Measurements from ENCODE around the gene FGF14. TPM values are rescaled to one million over a fixed set of nuclear protein-coding genes. Genes with fewer than 3 reads are reported as not detected.

FGF14 gene
- total and polyA plus RNA-seq, 3 donors from 2014 or later = 0.56 to 4.5 (median 1.7) TPM

DNA sequence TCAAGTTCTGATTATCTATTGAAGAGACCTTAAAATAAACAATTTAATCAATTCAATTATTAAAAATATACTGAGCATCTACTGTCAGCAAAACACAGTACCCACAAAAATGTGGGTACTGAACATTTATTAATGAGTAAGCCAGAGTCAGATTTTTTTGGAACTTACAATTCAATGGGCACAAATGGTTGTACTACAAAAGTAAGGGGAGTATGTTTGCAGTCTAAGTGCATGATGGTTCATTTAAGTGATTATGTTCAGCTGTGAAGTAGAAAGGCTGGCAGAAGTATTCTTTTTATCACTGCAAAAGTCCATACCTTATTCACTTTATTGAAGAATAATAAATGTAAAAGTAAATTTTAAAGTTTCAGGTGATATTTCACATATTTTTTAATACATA is 27.6 kb downstream of the FGF14 start:
- Histone ChIP-seq H3K4me3 (no peak overlapping the region), H3K9me3 (no peaks in the 10 kb centered on the region), H3K4me1 (no peaks in the 10 kb centered on the region), H3K36me3 (ENCODE audit: low read depth, missing control alignments) (no peaks in the 10 kb centered on the region), H3K27me3 (no peaks in the 10 kb centered on the region), H3K27ac (no peak overlapping the region)
- intact Hi-C loops (cut with DNase I; ENCODE audit: low total_unique reads) = no loop called here
- TF ChIP-seq POLR2A (IDR thresholded peaks at IDR 0.05) (no peak), CTCF (IDR thresholded peaks at IDR 0.05) (no peak)
- DNase-seq = no peak

GRCh38 chr13:102373221-102373620 is 28.6 kb downstream of the FGF14 start:
- Histone ChIP-seq H3K9me3 (no peaks in the 10 kb centered on the region), H3K4me1 (no peaks in the 10 kb centered on the region), H3K27me3 (no peaks in the 10 kb centered on the region), H3K27ac (no peak overlapping the region), H3K4me3 (no peak overlapping the region), H3K36me3 (ENCODE audit: low read depth, missing control alignments) (no peaks in the 10 kb centered on the region)
- no peak for TF ChIP-seq CTCF (IDR thresholded peaks at IDR 0.05)
- no peak for TF ChIP-seq POLR2A (IDR thresholded peaks at IDR 0.05)
- no peak for DNase-seq
- intact Hi-C loops (cut with DNase I; ENCODE audit: low total_unique reads) = no loop called here

DNA sequence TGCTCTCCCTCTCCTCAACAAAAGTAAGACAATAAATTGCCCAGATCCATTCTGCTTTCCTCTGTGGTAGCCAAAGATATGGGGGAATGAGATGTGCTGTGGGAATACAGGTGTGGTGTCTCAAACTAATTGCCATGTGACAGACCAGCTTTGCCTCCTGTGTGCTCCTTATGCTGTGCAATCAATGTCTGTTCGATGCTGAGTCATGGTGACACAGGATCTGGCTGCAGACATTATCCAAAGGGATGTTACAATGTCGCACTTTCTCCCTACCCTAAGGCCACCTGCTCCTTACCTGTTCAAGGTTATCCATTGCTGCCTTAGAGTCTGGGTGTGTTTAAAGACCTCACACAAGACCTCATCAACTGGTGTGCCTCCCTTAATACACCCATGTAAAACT is 32.5 kb downstream of the FGF14 start:
- H3K27me3 ChIP-seq = no peaks in the 10 kb centered on the region
- 69 to 77% methylated on average over 2 of the region's 2 CpGs for WGBS, 2 donors
- DNase-seq = no peak
- no peaks in the 10 kb centered on the region for H3K4me1 ChIP-seq
- no peak overlapping the region for H3K27ac ChIP-seq
- no peak overlapping the region for H3K4me3 ChIP-seq
- H3K36me3 ChIP-seq (ENCODE audit: low read depth, missing control alignments) = no peaks in the 10 kb centered on the region
- intact Hi-C loops (cut with DNase I; ENCODE audit: low total_unique reads) = no loop called here
- TF ChIP-seq CTCF (IDR thresholded peaks at IDR 0.05) (no peak), POLR2A (IDR thresholded peaks at IDR 0.05) (no peak)
- no peaks in the 10 kb centered on the region for H3K9me3 ChIP-seq

DNA sequence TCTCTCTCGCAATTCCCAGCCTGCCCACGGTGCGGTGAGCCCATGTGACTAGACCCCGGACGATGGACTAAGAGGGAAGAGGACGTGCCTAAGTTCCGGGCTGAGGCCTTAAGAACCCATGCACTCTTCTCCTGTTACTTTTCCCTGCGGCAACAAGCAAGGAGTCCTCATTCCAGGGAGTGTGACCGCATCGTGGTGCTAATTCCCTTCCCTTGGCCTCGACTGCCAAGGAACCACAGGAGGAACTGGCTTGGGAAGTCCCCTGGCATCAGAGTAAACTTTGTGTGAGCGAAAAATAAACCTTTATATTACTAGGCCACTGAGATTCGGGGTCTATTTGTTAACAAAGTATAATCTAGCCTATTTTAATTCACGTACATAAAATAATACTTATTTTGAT is 34.0 kb downstream of the FGF14 start:
- H3K27me3 ChIP-seq = no peaks in the 10 kb centered on the region
- 86 to 94% methylated on average over 14 of the region's 14 CpGs for WGBS, 2 donors
- no peak overlapping the region for H3K27ac ChIP-seq
- H3K36me3 ChIP-seq (ENCODE audit: low read depth, missing control alignments) = no peaks in the 10 kb centered on the region
- no peaks in the 10 kb centered on the region for H3K9me3 ChIP-seq
- DNase-seq = no peak
- TF ChIP-seq CTCF (IDR thresholded peaks at IDR 0.05) = no peak
- TF ChIP-seq POLR2A (IDR thresholded peaks at IDR 0.05) = no peak
- intact Hi-C loops (cut with DNase I; ENCODE audit: low total_unique reads) = no loop called here
- no peak overlapping the region for H3K4me3 ChIP-seq
- no peaks in the 10 kb centered on the region for H3K4me1 ChIP-seq

- H3K36me3 ChIP-seq (ENCODE audit: low read depth, missing control alignments) = no peaks in the 10 kb centered on the region
- no peak overlapping the region for H3K27ac ChIP-seq
- no peaks in the 10 kb centered on the region for H3K9me3 ChIP-seq
- no peak for DNase-seq
- no peak overlapping the region for H3K4me3 ChIP-seq
- TF ChIP-seq POLR2A (IDR thresholded peaks at IDR 0.05) (no peak), CTCF (IDR thresholded peaks at IDR 0.05) (no peak)
- 94 to 96% methylated on average over 2 of the region's 2 CpGs for WGBS, 2 donors
- intact Hi-C loops (cut with DNase I; ENCODE audit: low total_unique reads) = no loop called here
- H3K27me3 ChIP-seq = no peaks in the 10 kb centered on the region
- no peaks in the 10 kb centered on the region for H3K4me1 ChIP-seq
These were observed 40.7 kb downstream of the FGF14 start for GRCh38 chr13:102361113-102361512.
